GM19025 (cell line): ENCODE results near the gene SAPCD1.

ENCODE experiments used
- ATAC-seq: cut with Tn5 transposase; IDR thresholded peaks from one replicate; pipeline ENCODE4 v1.9.1; 2021; ENCODE audit warnings: mild to moderate bottlenecking, low read depth, moderate library complexity; ENCODE audit not compliant: unreplicated experiment

The SAPCD1 gene

GRCh38 chr6:31728767-31729514 lies 33.5 kb upstream of the SAPCD1 start, which contains the start of gene DDAH2:
DDAH2 (minus strand) TSS chr6:31729299; CDS start chr6:31729161, 138 bp downstream.
- ATAC-seq = no peak

- ATAC-seq = peak; percentile 42
Observed at GRCh38 chr6:31729515-31729978, 32.9 kb upstream of the SAPCD1 start.

- no peak for ATAC-seq
Observed at GRCh38 chr6:31729979-31730630, 32.4 kb upstream of the SAPCD1 start.

GRCh38 chr6:31730631-31731086 lies 31.8 kb upstream of the SAPCD1 start:
- ATAC-seq = no peak

GRCh38 chr6:31732029-31732428 lies 30.4 kb upstream of the SAPCD1 start:
- ATAC-seq = no peak

GRCh38 chr6:31733734-31734133 lies 28.7 kb upstream of the SAPCD1 start:
- no peak for ATAC-seq

GRCh38 chr6:31734247-31734820 lies 28.1 kb upstream of the SAPCD1 start:
- ATAC-seq = no peak

- ATAC-seq = peak; percentile 32
Observed at GRCh38 chr6:31734821-31735406, 27.5 kb upstream of the SAPCD1 start.

GRCh38 chr6:31736021-31736767 lies 26.3 kb upstream of the SAPCD1 start, which contains the start of gene CLIC1:
CLIC1 (minus strand) TSS chr6:31736530; CDS start chr6:31736300, 230 bp downstream.
- ATAC-seq = no peak

- no peak for ATAC-seq
Observed at GRCh38 chr6:31736768-31737314, 25.6 kb upstream of the SAPCD1 start.

- no peak for ATAC-seq
Observed at GRCh38 chr6:31737315-31737990, 25.0 kb upstream of the SAPCD1 start.

- ATAC-seq = no peak
Observed at GRCh38 chr6:31737991-31738979, 24.2 kb upstream of the SAPCD1 start.

GRCh38 chr6:31739639-31740396 lies 22.6 kb upstream of the SAPCD1 start, which contains the start of gene MSH5:
MSH5 (plus strand) TSS chr6:31740005; CDS start chr6:31740467, 462 bp downstream.
- ATAC-seq = peak; percentile 64

- no peak for ATAC-seq
Observed at GRCh38 chr6:31740397-31741223, 21.8 kb upstream of the SAPCD1 start.

- ATAC-seq = no peak
Observed at GRCh38 chr6:31741815-31742214, 20.6 kb upstream of the SAPCD1 start.

- no peak for ATAC-seq
Observed at GRCh38 chr6:31742894-31743293, 19.6 kb upstream of the SAPCD1 start.
